Measurements from ENCODE around the gene SHH. TPM values are rescaled to one million over a fixed set of nuclear protein-coding genes. Genes with fewer than 3 reads are reported as not detected.

SHH gene
- total RNA-seq, 1 experiment from 2014 or later, result not detected

DNA sequence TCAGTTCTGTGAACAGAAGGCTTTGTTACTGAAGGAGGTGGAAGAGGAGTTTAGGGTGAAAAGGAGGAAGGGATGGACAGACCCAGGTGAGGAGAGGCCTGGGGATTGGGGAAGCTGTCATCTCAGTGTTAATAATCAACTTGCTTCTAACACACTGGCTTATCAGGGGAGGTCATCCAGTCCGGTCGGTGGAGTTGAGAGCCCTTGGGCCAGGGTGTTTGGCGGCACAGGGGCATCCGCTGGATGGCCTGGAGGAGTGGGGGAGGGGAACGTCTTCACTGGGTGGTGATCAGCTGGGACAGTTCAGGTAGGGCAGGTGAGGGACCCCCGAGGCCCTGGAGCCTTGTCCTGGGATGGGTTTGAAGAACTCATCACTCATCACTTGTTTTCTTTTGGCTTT, 33.9 kb downstream of the SHH start:
- Histone ChIP-seq H3K4me3 (ENCODE audit: low read depth, low read length, poor library complexity, severe bottlenecking) (no peak overlapping the region), H3K27ac (ENCODE audit: low read depth, low read length, poor library complexity, severe bottlenecking) (no peak overlapping the region), H3K9me3 (ENCODE audit: low read depth, low read length, poor library complexity, severe bottlenecking) (no peaks in the 10 kb centered on the region), H3K36me3 (ENCODE audit: insufficient read depth, low read length, poor library complexity, severe bottlenecking) (peaks cover 23% of the 10 kb centered on the region), H3K27me3 (replicated peaks; ENCODE audit: insufficient read depth, low read depth, low read length, poor library complexity) (no peaks in the 10 kb centered on the region), H3K4me1 (ENCODE audit: insufficient read depth, low read length, poor library complexity, severe bottlenecking) (no peaks in the 10 kb centered on the region)
- no peak for DNase-seq (ENCODE audit: low spot score)
- no TSS peak for BruUV-seq (replicated peaks)
- intact Hi-C loops (cut with micrococcal nuclease; ENCODE audit: unreplicated experiment), result no loop called here
- TF ChIP-seq, protein P1, sequence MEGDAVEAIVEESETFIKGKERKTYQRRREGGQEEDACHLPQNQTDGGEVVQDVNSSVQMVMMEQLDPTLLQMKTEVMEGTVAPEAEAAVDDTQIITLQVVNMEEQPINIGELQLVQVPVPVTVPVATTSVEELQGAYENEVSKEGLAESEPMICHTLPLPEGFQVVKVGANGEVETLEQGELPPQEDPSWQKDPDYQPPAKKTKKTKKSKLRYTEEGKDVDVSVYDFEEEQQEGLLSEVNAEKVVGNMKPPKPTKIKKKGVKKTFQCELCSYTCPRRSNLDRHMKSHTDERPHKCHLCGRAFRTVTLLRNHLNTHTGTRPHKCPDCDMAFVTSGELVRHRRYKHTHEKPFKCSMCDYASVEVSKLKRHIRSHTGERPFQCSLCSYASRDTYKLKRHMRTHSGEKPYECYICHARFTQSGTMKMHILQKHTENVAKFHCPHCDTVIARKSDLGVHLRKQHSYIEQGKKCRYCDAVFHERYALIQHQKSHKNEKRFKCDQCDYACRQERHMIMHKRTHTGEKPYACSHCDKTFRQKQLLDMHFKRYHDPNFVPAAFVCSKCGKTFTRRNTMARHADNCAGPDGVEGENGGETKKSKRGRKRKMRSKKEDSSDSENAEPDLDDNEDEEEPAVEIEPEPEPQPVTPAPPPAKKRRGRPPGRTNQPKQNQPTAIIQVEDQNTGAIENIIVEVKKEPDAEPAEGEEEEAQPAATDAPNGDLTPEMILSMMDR (conservative IDR thresholded peaks at IDR 0.05; ENCODE audit: low read depth, low read length), result no peak
- no peak for TF ChIP-seq EZH2 (IDR thresholded peaks at IDR 0.05; ENCODE audit: borderline replicate concordance, low read depth, low read length, poor library complexity, severe bottlenecking)
- POLR2A ChIA-PET (ENCODE audit: low non-redundant PET), result no interaction called here
- CTCF ChIA-PET, result no interaction called here

DNA sequence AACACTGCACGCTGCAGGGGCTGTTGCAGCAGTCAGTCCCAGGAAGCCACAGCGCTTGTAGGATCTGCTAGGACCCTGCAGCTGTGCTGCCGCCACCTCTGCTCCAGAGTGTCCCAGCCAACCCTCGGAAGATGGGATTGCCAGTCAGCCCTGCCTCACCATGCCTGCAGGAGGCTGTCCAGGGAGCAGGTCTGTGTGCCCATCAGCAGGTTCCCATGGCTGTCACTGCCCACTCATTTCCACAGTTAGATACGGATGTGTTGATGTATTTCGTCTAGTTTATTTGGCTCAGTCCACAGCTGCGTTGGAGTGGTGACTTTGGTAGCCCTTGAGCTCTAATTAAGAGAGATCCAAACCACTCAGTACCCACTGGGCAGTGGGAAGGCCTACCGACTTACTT, 35.7 kb downstream of the SHH start:
- Histone ChIP-seq H3K27ac (ENCODE audit: low read depth, low read length, poor library complexity, severe bottlenecking) (no peak overlapping the region), H3K4me3 (ENCODE audit: low read depth, low read length, poor library complexity, severe bottlenecking) (no peak overlapping the region), H3K27me3 (replicated peaks; ENCODE audit: insufficient read depth, low read depth, low read length, poor library complexity) (no peaks in the 10 kb centered on the region), H3K9me3 (ENCODE audit: low read depth, low read length, poor library complexity, severe bottlenecking) (no peaks in the 10 kb centered on the region), H3K4me1 (ENCODE audit: insufficient read depth, low read length, poor library complexity, severe bottlenecking) (no peaks in the 10 kb centered on the region), H3K36me3 (ENCODE audit: insufficient read depth, low read length, poor library complexity, severe bottlenecking) (peaks cover 30% of the 10 kb centered on the region)
- intact Hi-C loops (cut with micrococcal nuclease; ENCODE audit: unreplicated experiment), result no loop called here
- no peak for TF ChIP-seq EZH2 (IDR thresholded peaks at IDR 0.05; ENCODE audit: borderline replicate concordance, low read depth, low read length, poor library complexity, severe bottlenecking)
- TF ChIP-seq, protein P1 (conservative IDR thresholded peaks at IDR 0.05; ENCODE audit: low read depth, low read length), result no peak
- no TSS peak for BruUV-seq (replicated peaks)
- no peak for DNase-seq (ENCODE audit: low spot score)
- ChIA-PET POLR2A (ENCODE audit: low non-redundant PET) (no interaction called here), CTCF (no interaction called here)

DNA sequence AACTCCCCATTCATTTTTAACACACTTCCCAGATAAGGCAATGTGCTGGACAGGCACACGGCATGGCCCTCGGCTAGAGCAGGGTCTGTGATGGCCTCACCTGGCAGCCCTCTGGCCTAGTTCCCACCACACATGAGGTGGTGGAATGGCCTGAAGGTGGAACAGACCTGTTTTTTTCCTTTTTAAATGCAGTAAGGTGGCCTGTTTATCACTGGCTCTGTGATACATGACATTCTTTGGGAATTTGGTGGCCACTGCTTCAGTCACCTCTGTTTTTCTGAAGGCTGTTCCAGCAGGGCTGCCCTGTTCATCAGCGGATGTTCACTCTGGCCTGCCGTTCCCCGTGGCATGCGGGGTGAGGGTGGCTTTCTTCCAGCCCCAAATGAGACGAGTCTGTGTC, 36.6 kb downstream of the SHH start:
- CTCF ChIA-PET, result no interaction called here
- H3K27me3 ChIP-seq (replicated peaks; ENCODE audit: insufficient read depth, low read depth, low read length, poor library complexity), result no peaks in the 10 kb centered on the region
- peaks cover 30% of the 10 kb centered on the region for H3K36me3 ChIP-seq (ENCODE audit: insufficient read depth, low read length, poor library complexity, severe bottlenecking)
- H3K9me3 ChIP-seq (ENCODE audit: low read depth, low read length, poor library complexity, severe bottlenecking), result no peaks in the 10 kb centered on the region
- H3K27ac ChIP-seq (ENCODE audit: low read depth, low read length, poor library complexity, severe bottlenecking), result no peak overlapping the region
- DNase-seq (ENCODE audit: low spot score), result no peak
- no peaks in the 10 kb centered on the region for H3K4me1 ChIP-seq (ENCODE audit: insufficient read depth, low read length, poor library complexity, severe bottlenecking)
- H3K4me3 ChIP-seq (ENCODE audit: low read depth, low read length, poor library complexity, severe bottlenecking), result no peak overlapping the region
- no TSS peak for BruUV-seq (replicated peaks)
- TF ChIP-seq, protein P1 (conservative IDR thresholded peaks at IDR 0.05; ENCODE audit: low read depth, low read length), result no peak
- no peak for TF ChIP-seq EZH2 (IDR thresholded peaks at IDR 0.05; ENCODE audit: borderline replicate concordance, low read depth, low read length, poor library complexity, severe bottlenecking)
- intact Hi-C loops (cut with micrococcal nuclease; ENCODE audit: unreplicated experiment), result no loop called here
- POLR2A ChIA-PET (ENCODE audit: low non-redundant PET), result no interaction called here
